SK-N-SH (cell line): ENCODE measurements around the gene ARHGEF3. TPM values are rescaled to one million over a fixed set of nuclear protein-coding genes. Genes with fewer than 3 reads are reported as not detected.

ENCODE experiments used
- CTCF ChIA-PET: fragments of 300-600, 350-600 bp; formaldehyde crosslinking; extraction: SDS; loops from one replicate; lab custom pipeline; 2021; lab: Yijun Ruan, JAX
- POLR2A ChIA-PET: fragments of 350-600 bp; sonication (Branson Sonifier 250); formaldehyde crosslinking; extraction: SDS; loops from one replicate; lab custom pipeline; 2020; ENCODE audit warnings: antibody characterized with exemption, inconsistent platforms; lab: Yijun Ruan, JAX
- DNase-seq: peaks from one replicate; pipeline ENCODE4 v3.0.0; 2012
- H2AFZ ChIP-seq: fragments of 200-600 bp; sonication (generic); 2 replicates; pipeline ENCODE4 v1.8.1; 2016; ENCODE audit warnings: antibody characterized with exemption, mild to moderate bottlenecking, low read depth
- H3F3A ChIP-seq: fragments of 200-600 bp; sonication (generic); replicated peaks from 2 replicates; pipeline ENCODE3; 2016; ENCODE audit warnings: antibody characterized with exemption, mild to moderate bottlenecking; ENCODE audit not compliant: insufficient read depth
- H3K27ac ChIP-seq, 2 experiments: fragments of 200-500 bp in 1 of 2; fragments of 200-600 bp in 1 of 2; sonication (Bioruptor generic) in 1 of 2; sonication (generic), shearing (Covaris generic) in 1 of 2; 2 replicates each; pipeline versions ENCODE4 v1.5.1 to v1.6.1; 2014 to 2016; ENCODE audit warnings: low read depth in 2 of 2, inconsistent platforms in 1 of 2, low read length in 1 of 2, mild to moderate bottlenecking in 1 of 2, mixed read lengths in 1 of 2
- H3K27me3 ChIP-seq: fragments of 200-600 bp; sonication (generic), shearing (Covaris generic); 2 replicates; pipeline ENCODE4 v1.6.1; 2016; ENCODE audit warnings: mixed run types; ENCODE audit not compliant: insufficient read depth
- H3K36me3 ChIP-seq, 2 experiments: fragments of 200-500 bp in 1 of 2; fragments of 200-600 bp in 1 of 2; sonication (Bioruptor generic) in 1 of 2; sonication (generic) in 1 of 2; replicated peaks in 1 of 2; 2 replicates each; pipeline versions ENCODE3 to v1.5.1; 2014 to 2016; ENCODE audit warnings: low read length in 1 of 2, mild to moderate bottlenecking in 1 of 2; ENCODE audit not compliant: insufficient read depth in 2 of 2, control insufficient read depth in 1 of 2
- H3K4me1 ChIP-seq, 2 experiments: fragments of 200-500 bp in 1 of 2; fragments of 200-600 bp in 1 of 2; sonication (Bioruptor generic) in 1 of 2; sonication (generic), shearing (Covaris generic) in 1 of 2; 2 replicates each; pipeline versions ENCODE4 v1.5.1 to v1.6.1; 2014 to 2016; ENCODE audit warnings: low read depth in 1 of 2, low read length in 1 of 2, mixed run types in 1 of 2; ENCODE audit not compliant: insufficient read depth in 2 of 2, control insufficient read depth in 1 of 2
- H3K4me2 ChIP-seq: fragments of 200-600 bp; sonication (generic), shearing (Covaris generic); 2 replicates; pipeline ENCODE4 v1.6.1; 2017; ENCODE audit warnings: mixed run types
- H3K4me3 ChIP-seq, 2 experiments: fragments of 200-500 bp in 1 of 2; fragments of 200-600 bp in 1 of 2; sonication (Bioruptor generic) in 1 of 2; sonication (generic), shearing (Covaris generic) in 1 of 2; 2 replicates each; pipeline versions ENCODE4 v1.5.1 to v1.8.1; 2014 to 2016; ENCODE audit warnings: low read depth in 2 of 2, inconsistent platforms in 1 of 2, low read length in 1 of 2, mild to moderate bottlenecking in 1 of 2, mixed read lengths in 1 of 2, moderate library complexity in 1 of 2
- H3K79me2 ChIP-seq: fragments of 200-600 bp; sonication (generic); 2 replicates; pipeline ENCODE4 v1.8.1; 2017; ENCODE audit warnings: mild to moderate bottlenecking; ENCODE audit not compliant: insufficient read depth
- H3K9ac ChIP-seq: fragments of 200-600 bp; sonication (generic); 2 replicates; pipeline ENCODE4 v1.6.1; 2017; ENCODE audit warnings: mixed run types
- H3K9me2 ChIP-seq: fragments of 200-600 bp; sonication (generic); 2 replicates; pipeline ENCODE4 v1.6.1; 2017; ENCODE audit warnings: mixed run types
- H3K9me3 ChIP-seq: fragments of 200-600 bp; sonication (generic); 2 replicates; pipeline ENCODE4 v1.6.1; 2017; ENCODE audit warnings: mixed run types, mild to moderate bottlenecking, moderate library complexity
- H4K20me1 ChIP-seq: fragments of 200-600 bp; sonication (generic); 2 replicates; pipeline ENCODE4 v1.6.1; 2017; ENCODE audit warnings: mild to moderate bottlenecking, mixed run types; ENCODE audit not compliant: insufficient read depth
- CHD2 ChIP-seq: fragments of 150-350 bp; IDR thresholded peaks from 2 replicates; pipeline ENCODE4 v1.6.1; 2018; ENCODE audit warnings: low read length; ENCODE audit not compliant: partially characterized antibody
- ELF1 ChIP-seq: IDR thresholded peaks from 2 replicates; pipeline ENCODE4 v1.4.0; 2012
- JUND ChIP-seq: IDR thresholded peaks from 2 replicates; pipeline ENCODE4 v1.4.0; 2012
- MEF2A ChIP-seq: IDR thresholded peaks from 2 replicates; pipeline ENCODE4 v1.4.0; 2012; ENCODE audit warnings: low read depth, borderline replicate concordance
- RCOR1 ChIP-seq: fragments of 150-350 bp; IDR thresholded peaks from 2 replicates; pipeline ENCODE4 v1.6.1; 2017; ENCODE audit warnings: antibody characterized with exemption, low read length
- TAF1 ChIP-seq: IDR thresholded peaks from 2 replicates; pipeline ENCODE4 v1.6.1; 2012; ENCODE audit warnings: low read depth, mild to moderate bottlenecking, low read length, moderate library complexity, borderline replicate concordance
- TEAD4 ChIP-seq: IDR thresholded peaks from 2 replicates; pipeline ENCODE4 v1.4.0; 2012; ENCODE audit warnings: mild to moderate bottlenecking, borderline replicate concordance; ENCODE audit not compliant: insufficient read depth
- WGBS: methylation state at CpG from one replicate; pipeline ENCODE4 v1.1.6; 2017; ENCODE audit warnings: low lambda C conversion rate; 5-methylcytosine and 5-hydroxymethylcytosine counted together
- polyA plus RNA-seq, 3 experiments: library from polyadenylated mRNA; depleted of rRNA; stranded (reverse); fragments of >200 nt; gene quantifications; 2 replicates each; pipeline ENCODE4 v1.2.3, GENCODE V29; 2012
- TF ChIP-seq, protein P1 (sequence below): IDR thresholded peaks from 2 replicates; pipeline ENCODE4 v1.6.1; 2012; ENCODE audit warnings: mild to moderate bottlenecking, low read depth, low read length, moderate library complexity
- TF ChIP-seq, protein P2 (sequence below): IDR thresholded peaks from 2 replicates; pipeline ENCODE4 v1.4.0; 2012; ENCODE audit warnings: low read depth
- TF ChIP-seq, protein P3 (sequence below): fragments of 150-350 bp; IDR thresholded peaks from 2 replicates; pipeline ENCODE4 v1.6.1; 2017; ENCODE audit warnings: antibody characterized with exemption, low read length, low read depth, borderline replicate concordance

The ARHGEF3 gene
- polyA plus RNA-seq, 1 of the 3 experiments (the other 2 are of a cell fraction), result 5.9 TPM

DNA sequence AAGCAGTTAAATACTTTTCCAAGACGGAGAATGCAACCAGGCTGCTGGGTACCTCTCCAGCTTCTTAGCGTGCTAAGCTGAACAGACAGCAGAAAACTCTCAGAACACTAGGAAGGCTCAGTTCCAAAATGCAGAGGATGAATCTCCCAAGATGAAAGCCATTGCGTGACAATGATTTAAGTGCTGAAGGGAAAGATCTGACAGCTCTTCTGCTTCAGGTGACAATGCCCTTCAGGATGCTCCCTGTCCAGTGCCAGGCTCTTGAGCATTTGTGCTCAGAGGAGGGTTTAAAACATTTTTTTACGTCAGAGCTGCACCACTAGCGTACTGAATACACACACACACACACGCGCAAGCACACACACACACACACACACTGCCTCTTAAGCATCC lies 26.3 kb downstream of the ARHGEF3 start:
- Histone ChIP-seq H3F3A (no peaks in the 10 kb centered on the region), H2AFZ (no peak overlapping the region), H3K9me3 (no peaks in the 10 kb centered on the region), H3K4me1 (peaks cover 0 to 27% of the 10 kb centered on the region in 2 experiments; a peak in 2 of 4 replicates), H4K20me1 (no peaks in the 10 kb centered on the region), H3K27me3 (no peaks in the 10 kb centered on the region), H3K79me2 (no peaks in the 10 kb centered on the region), H3K4me2 (no peak overlapping the region), H3K4me3 (no peak overlapping the region)
- 84% methylated on average over 7 of the region's 7 CpGs for WGBS
- DNase-seq, result no peak
- TF ChIP-seq TAF1 (no peak), RCOR1 (no peak), ELF1 (no peak), JUND (no peak), MEF2A (no peak)
- TF ChIP-seq, protein P1, sequence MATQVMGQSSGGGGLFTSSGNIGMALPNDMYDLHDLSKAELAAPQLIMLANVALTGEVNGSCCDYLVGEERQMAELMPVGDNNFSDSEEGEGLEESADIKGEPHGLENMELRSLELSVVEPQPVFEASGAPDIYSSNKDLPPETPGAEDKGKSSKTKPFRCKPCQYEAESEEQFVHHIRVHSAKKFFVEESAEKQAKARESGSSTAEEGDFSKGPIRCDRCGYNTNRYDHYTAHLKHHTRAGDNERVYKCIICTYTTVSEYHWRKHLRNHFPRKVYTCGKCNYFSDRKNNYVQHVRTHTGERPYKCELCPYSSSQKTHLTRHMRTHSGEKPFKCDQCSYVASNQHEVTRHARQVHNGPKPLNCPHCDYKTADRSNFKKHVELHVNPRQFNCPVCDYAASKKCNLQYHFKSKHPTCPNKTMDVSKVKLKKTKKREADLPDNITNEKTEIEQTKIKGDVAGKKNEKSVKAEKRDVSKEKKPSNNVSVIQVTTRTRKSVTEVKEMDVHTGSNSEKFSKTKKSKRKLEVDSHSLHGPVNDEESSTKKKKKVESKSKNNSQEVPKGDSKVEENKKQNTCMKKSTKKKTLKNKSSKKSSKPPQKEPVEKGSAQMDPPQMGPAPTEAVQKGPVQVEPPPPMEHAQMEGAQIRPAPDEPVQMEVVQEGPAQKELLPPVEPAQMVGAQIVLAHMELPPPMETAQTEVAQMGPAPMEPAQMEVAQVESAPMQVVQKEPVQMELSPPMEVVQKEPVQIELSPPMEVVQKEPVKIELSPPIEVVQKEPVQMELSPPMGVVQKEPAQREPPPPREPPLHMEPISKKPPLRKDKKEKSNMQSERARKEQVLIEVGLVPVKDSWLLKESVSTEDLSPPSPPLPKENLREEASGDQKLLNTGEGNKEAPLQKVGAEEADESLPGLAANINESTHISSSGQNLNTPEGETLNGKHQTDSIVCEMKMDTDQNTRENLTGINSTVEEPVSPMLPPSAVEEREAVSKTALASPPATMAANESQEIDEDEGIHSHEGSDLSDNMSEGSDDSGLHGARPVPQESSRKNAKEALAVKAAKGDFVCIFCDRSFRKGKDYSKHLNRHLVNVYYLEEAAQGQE, result no peak
- TF ChIP-seq, protein P2, sequence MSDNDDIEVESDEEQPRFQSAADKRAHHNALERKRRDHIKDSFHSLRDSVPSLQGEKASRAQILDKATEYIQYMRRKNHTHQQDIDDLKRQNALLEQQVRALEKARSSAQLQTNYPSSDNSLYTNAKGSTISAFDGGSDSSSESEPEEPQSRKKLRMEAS, result no peak
- TF ChIP-seq, all 33 proteins: peak for 0
- CTCF ChIA-PET, result interaction anchor here (1.2 to 1.6 kb wide), 2 partner anchors 24 to 213 kb away, joined by 3 to 12 read pairs; no protein-coding TSS in a partner anchor
- POLR2A ChIA-PET, result no interaction called here
- Histone ChIP-seq H3K36me3 (no peaks in the 10 kb centered on the region), H3K9me2 (no peaks in the 10 kb centered on the region), H3K27ac (no peak overlapping the region), H3K9ac (no peak overlapping the region)

DNA sequence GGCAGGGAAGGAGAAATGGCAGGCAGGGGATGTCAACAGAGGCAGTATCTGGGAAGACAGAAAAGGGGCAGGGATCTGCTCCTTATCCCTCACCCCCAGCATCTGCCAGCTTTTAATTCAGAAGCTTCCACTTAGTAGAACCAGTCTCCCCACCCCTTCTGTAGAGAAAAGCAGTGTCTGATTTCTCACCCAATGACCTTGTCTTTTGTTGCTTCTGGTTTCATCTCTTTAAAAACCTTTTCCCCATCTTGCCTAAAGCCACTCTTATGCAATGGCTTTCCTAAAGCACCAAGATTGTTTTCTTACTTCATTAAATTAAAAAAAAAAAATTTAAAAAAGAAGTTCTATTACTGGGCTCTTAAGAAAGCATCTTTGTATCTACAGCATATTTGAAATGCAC lies 27.8 kb downstream of the ARHGEF3 start:
- no peak for TF ChIP-seq MEF2A
- no peak for TF ChIP-seq ELF1
- TF ChIP-seq, protein P3, sequence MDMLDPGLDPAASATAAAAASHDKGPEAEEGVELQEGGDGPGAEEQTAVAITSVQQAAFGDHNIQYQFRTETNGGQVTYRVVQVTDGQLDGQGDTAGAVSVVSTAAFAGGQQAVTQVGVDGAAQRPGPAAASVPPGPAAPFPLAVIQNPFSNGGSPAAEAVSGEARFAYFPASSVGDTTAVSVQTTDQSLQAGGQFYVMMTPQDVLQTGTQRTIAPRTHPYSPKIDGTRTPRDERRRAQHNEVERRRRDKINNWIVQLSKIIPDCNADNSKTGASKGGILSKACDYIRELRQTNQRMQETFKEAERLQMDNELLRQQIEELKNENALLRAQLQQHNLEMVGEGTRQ, result no peak
- TF ChIP-seq CHD2, result no peak
- TF ChIP-seq TEAD4, result no peak
- TF ChIP-seq, all 33 proteins: peak for 0
- no peak for DNase-seq
- Histone ChIP-seq H3K9me3 (no peaks in the 10 kb centered on the region), H3K27ac (no peak overlapping the region), H4K20me1 (no peaks in the 10 kb centered on the region), H3K36me3 (no peaks in the 10 kb centered on the region), H3F3A (no peaks in the 10 kb centered on the region), H2AFZ (no peak overlapping the region), H3K4me2 (no peak overlapping the region), H3K9me2 (no peaks in the 10 kb centered on the region), H3K4me1 (peaks cover 0 to 32% of the 10 kb centered on the region in 2 experiments; a peak in 2 of 4 replicates), H3K27me3 (no peaks in the 10 kb centered on the region), H3K4me3 (no peak overlapping the region), H3K79me2 (no peaks in the 10 kb centered on the region), H3K9ac (no peak overlapping the region)
- ChIA-PET POLR2A (interaction anchor here (0.5 kb wide), 1 partner anchor 86 kb away, joined by 3 read pairs; no protein-coding TSS in a partner anchor), CTCF (interaction anchor here (1.0 kb wide), 1 partner anchor 508 kb away, joined by 3 read pairs; no protein-coding TSS in a partner anchor)
